Non-pigmented ciliary epithelial cell (primary cell): Measurements from ENCODE around the gene UPK1B.
"Not testable (repeated sequence)": the region's sequence is repeated elsewhere in the genome, so short reads cannot be mapped to it uniquely, and the experiment has no call there.

Experiments used
- DNase-seq: peaks from one replicate; pipeline ENCODE4 v3.0.0-alpha.2; 2010; ENCODE audit warnings: low read depth

UPK1B gene

DNA sequence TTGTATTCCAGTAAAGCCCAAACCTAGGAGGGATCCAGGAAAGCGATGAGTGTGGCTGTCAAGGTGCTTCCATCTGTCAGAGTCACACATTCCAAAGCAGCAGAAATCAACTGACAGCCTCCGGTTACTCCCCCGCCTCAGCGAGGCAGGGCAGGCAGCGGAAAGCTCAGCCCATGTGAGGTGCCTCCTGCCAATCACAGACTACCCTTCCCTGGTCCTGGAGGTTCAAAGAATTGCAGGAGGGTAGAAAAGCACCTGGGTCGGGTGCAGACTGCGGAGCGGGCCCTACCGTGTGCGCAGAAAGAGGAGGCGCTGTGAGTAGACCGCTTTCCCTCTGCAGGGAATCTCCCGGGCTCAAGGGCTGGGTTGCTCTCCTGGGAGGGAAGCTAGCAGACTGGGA is at the start of gene UPK1B:
Gene UPK1B, plus strand, starts transcription at position 274 of the 400 bp plus-strand sequence. CDS start 13,144 bp downstream, outside the sequence.
- DNase-seq: no peak

DNA sequence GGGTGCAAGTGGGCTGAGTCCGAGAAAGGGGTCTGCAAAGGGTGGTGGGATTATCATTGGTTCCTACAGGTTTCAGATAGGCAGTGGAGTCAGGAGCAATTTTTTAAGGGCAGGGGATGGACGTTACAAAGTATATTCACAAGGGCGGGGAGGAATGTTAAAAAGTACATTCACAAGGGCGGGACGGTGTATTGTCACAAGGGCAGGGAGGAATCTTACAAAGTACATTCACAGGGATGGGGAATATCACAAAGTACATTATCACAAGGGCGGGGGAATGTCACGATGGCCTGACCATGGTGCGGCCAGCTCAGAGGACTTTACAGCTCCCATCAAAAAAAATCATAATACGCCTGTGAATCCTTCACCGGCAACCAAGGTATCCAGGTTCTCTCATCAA is 48.1 kb upstream of the UPK1B start:
- DNase-seq: no peak

DNA sequence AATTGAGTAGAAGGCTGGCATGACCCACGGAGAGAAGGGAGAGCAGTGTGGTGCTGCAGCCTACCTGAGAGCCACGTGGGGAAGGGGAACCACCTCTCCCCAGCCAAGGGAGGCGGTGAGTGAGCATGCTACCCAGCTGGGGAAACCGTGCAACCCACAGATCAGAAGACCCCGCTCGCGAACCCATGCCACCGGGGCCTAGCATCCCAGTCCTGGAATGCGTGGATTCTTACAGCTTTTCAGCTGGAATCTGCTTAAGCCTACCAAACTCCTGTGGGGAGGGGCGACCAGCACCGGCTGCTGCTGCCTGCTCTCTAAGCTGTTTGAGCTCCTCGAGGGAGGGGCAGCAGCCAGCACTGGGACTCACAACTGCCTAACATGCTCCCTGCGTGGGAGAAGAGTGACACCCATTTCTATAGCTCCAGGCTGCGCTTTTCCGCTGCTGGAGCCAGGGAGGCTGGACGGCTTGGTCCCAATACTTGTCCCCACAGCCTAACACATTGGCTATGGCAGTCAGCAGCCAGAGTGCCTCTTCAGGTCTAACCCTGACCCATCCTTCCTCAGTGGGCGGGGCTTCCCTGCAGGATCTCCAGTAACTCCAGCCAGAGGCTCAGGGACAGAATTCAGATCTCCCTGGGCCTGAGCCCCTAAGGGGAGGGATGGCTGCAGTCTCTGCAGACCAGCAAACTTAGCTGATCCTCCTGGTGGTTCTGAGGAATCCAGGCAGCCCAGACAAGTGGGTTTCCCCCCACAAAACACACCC is 47.5 kb upstream of the UPK1B start:
- no peak for DNase-seq

DNA sequence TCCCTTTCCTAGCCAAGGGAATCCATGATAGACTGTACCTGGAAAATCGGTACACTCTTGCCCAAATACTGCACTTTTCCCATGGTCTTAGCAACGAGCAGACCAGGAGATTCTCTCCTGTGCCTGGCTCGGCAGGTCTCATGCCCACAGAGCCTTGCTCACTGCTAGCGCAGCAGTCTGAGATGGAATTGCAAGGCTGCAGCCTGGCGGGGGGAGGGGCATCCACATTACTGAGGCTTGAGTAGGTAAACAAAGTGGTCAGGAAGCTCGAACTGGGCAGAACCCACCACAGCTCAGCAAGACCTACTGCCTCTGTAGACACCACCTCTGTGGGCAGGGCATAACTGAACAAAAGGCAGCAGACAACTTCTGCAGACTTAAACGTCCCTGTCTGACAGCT is 43.1 kb upstream of the UPK1B start:
- DNase-seq: not testable (repeated sequence)

GRCh38 chr3:119132291-119132690 is 41.1 kb upstream of the UPK1B start:
- DNase-seq: not testable (repeated sequence)

DNA sequence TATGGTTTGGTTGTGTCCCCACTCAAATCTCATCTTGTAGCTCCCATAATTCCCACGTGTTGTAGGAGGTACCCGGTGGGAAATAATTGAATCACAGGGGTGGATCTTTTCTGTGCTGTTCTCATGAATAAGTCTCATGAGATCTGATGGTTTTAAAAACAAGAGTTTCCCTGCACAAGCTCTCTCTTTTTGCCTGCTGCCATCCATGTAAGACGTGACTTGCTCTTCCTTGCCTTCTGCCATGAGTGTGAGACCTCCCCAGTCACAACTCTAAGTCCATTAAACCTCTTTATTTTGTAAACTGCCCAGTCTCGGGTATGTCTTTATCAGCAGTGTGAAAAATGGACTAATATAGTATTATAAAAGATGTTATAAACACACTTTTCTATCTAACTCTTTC is 34.0 kb upstream of the UPK1B start:
- not testable (repeated sequence) for DNase-seq

GRCh38 chr3:119140466-119140865 is 32.9 kb upstream of the UPK1B start:
- no peak for DNase-seq

DNA sequence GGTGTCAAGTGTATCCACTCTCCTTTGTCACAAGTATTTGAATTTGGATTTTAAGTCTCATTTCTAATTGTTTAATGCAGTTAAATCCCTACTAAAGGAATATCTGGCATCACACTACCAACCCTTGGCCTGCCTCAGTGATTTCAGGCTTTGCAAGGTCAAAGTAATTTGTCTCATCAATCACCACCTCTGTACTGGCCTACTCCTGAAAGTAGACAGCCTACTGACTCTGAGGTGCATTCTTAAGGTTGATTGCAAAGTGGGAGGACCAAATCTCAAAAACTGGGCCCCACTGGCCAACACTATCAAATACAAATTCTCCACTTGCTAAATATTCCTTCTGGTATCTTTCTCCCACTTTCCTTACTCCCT is 28.3 kb upstream of the UPK1B start:
- DNase-seq: no peak

DNA sequence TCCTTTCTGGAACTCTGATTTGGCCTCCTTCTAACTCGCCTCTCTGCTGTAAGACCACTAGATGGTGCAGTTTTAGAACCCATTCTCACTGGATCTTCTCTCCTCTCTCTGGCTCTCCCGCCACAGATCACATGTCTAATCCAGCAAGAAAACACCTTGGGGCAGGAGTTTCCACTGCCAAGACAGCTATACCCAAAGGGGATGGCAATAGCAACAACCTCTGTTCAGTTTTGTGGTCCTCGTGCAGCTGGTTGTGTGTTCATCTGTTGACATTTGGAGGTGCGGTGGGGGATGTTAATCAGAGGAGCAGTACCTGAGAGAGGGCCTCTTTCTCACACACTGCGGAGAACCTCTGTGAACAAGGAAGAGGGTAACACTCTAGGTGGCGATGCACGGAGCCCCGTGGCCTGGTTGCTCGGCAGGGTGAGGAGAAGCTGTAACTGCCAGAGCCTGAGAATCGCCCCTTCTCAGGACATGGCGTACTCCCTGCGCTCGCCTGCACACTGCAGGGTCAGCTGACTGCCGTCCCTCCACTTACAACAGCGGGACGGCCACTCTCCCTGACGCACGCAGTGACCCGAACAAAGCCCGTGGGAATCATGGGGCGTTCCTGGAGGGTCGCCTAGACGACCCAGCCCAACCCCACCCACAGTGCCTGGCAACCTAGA is 27.8 kb upstream of the UPK1B start, which contains the start of gene TEX55:
Gene TEX55, plus strand, starts transcription at position 666 of the 668 bp plus-strand sequence. CDS start 25 bp downstream, outside the sequence.
- DNase-seq: peak; percentile 13

DNA sequence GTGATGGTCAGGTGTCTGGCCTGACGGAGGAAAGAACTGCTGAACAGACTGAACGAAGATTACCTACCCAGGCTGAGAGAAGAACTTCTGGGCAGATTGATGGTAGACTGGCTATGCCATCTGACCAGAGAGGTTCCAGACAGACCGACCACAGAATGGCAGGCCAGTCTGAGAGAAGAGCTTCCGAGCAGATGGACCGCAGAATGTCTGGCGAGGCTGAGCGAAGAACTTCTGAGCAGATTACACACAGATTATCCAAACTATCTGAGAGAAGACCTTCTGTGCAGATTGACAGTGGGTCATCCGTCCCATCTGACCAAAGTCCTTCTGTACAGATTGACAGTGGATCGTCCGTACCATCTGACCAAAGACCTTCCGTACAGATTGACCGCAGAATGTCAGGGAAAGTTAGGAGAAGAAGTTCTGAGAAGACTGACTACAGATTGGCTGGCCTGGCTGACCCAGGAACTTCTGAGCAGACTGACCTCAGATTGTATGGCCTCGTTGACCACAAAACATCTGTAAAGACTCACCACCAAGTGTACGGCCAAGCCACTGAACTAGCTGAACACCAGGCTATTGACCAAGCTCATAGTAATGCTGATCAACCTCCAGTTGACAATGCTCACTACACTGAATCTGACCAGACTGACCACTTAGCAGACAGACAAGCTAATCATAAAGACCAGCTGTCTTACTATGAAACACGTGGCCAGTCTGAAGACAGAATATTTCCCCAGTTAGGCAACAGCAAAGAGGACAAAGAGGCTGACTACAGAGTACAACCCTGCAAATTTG is 26.6 kb upstream of the UPK1B start:
- no peak for DNase-seq

DNA sequence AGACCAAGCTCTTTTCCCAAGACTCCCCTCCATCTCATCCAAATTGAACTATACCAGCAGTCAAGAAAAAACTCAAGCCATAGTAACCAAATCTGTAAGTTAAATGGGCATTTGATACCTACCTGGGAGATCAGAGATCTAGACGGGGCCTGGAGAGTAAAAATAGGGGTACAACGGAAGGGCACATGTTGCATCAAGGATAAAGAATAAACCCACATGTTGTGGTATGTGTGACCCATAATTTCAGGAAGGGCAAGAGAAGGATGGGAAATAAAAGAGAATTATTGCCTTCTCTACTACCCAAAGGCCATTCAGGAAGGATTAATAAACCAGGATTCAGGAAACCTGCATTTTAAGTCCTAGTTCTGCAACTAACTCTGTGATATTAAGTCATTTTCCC is 25.9 kb upstream of the UPK1B start:
- no peak for DNase-seq

DNA sequence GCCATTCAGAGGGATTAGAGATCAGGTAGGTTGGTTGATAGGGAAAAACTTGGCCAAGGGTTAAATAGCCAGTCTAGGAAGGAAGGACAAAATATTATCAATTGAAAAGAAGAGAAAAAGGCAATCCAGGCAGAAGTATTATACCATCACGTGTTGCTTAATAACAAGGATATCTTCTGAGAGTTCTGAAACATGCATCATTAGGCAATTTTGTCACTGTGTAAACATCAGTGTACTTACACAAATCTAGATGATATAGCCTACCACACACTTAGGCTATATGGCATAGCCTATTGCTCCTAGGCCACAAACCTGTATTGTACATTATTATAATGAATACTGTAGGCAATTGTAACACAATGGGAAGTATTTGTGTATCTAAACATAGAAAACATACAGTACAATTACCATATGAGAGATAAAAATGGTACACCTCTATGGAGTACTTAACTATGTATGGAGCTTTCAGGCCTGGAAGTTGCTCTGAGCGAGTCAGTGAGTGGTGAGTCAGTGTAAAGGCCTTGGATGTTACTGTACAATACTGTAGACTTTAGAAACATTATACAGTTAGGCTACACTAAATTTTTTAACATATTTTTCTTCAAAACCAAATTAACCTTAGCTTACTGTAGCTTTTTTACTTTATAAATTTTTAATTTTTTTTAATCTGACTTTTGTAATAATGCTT is 24.8 kb upstream of the UPK1B start:
- DNase-seq: no peak

- peak; percentile 51 for DNase-seq
Observed at GRCh38 chr3:119149484-119149883, 23.9 kb upstream of the UPK1B start.

DNA sequence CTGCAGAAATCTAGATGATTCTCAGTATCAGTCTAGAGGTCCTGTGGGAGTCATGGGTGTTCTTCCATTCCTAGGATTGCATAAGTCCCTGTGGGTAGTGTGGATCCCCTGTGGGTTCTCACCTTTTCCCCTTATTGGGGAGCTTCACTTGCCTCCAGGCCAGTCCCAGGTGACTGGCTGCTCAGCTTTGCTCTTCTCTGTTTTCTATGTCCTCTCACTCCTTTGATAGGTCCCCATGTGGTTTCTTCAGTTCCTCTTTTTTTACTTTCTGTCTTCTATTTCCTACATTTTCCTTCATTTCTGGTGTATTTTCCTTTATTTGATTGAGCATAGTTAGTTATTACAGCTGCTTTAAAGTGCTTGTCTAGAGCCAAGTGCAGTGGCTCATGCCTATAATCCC is 16.5 kb upstream of the UPK1B start:
- no peak for DNase-seq

GRCh38 chr3:119157971-119158370 is 15.4 kb upstream of the UPK1B start:
- no peak for DNase-seq

DNA sequence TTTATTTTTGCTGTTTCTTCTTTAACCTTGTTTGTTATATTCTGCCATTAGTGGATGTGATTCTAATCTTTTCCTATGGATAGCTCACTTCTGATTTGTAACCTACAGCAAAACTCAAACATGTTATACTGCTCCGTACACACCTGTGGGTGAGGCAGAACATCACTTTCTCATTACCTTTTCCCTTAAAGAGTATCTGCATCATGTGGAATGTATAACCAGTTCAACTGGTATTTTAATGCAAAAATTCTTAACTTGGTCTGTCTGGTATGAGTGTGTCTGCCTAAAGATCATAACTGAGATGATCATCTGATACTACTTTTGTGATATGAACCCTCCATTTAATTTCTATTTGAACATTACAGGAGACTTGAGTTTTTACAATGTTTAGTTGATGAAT is 13.0 kb upstream of the UPK1B start:
- DNase-seq: no peak

DNA sequence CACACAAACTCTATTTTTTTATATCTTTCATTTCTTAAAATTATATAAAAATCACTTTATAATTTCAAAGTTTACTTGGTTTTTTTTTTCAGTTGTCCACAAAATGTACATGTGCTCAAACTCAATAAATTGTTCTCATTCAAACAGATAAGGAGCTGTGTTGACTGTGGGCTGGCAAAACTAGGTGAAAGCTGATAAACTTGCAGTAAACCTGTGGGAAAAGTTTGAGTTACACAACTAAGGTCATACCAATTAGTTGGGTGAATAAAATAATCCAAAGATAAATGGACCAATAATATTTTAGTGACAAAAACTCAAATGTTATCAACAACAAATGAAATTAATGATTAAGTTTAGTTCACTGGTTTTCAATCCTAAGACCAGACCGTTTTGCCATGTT is 12.6 kb upstream of the UPK1B start:
- DNase-seq: no peak

DNA sequence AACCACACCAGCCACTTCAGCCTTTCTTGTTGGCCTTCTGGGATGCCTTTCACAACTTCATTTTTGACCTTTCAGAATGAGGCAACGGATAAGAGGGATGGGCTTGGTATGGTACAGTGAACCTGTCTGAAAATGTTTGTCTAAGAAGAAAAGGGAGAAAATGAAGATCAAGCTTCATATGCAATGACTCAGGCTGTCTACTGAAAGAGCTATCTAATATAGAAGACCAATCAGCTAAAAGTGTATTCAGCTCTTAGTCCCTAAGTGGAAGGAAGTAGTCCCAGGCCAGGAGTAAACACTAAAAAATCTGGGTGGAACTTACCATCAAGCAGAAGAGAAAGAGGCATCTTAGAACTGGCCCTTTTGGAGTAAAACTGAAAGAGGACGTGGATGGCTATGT is 12.2 kb upstream of the UPK1B start:
- no peak for DNase-seq

DNA sequence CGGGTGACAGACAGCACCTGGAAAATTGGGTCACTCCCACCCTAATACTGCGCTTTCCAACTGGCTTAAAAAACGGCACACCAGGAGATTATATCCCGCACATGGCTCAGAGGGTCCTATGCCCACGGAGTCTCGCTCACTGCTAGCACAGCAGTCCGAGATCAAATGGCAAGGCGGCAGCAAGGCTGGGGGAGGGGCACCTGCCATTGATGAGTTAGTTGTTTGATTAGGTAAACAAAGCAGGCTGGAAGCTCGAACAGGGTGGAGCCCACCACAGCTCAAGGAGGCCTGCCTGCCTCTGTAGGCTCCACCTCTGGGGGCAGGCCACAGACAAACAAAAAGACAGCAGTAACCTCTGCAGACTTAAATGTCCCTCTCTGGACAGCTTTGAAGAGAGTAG is 8.7 kb upstream of the UPK1B start:
- DNase-seq: not testable (repeated sequence)

DNA sequence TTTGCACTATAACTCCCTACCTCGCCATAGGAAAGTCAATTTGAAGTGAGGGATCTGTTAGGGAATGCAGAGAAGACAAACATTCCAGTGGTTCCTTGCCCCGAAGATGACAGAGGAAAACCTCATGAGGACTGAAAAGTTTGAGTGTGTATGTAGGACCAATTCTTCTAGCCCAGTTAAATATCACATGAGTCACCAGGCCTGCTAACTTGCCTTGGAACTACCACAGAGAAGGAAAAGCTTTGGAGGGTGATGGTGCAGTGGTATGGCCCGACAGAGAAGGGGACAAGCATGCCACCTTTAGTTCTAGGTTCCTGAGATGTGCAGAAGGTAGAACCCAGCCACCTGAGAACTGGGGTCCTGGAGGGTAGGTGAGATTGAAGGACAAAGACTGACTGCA is 2.6 kb upstream of the UPK1B start:
- DNase-seq: no peak

DNA sequence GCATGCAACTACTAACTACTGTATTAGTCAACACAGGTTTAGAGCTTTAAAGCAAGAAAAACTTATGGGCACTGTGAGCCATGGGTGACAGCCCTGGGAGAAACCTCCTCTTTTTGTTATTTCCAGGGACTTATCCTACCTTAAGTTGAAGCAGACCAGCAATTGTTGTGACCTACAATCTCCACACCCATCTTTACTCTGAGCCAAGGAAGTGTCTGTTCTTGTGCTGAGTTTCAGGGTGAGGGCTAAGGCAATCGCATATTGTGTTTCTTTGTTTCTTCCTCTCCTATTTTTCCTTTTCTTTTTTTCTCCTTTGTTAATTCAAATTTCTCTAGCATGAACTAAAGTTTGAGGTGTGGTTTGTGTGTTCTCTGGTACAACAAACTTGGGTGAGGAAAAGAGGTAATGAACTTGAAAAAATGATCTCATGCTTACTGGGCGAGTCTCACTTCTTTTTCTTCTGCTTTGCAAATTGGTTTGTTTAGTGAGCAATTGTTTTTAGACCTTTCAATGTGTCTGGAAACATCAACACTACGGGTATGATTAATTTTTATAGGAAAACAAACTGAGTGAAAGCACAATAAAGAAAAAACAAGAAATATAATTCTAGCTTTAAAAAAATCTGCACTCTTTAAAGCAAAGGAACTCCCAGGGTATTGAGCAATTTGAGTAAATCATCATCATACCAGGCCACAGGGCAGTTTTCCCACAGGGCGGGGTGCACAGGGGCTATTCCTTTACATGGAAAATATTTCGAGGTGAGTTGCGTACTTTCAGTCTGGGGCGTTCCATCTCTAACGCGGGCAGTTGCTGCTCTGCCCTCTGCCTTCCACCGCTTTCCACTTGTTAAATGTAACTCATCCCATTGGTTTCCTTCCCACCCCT is 2.7 kb downstream of the UPK1B start:
- DNase-seq: no peak
